Activated T-cell treated with anti-CD3 and anti-CD28 coated beads for 4 hours (primary cell): ENCODE measurements around the gene INTS6.

Experiments used
- DNase-seq: peaks from one replicate; pipeline ENCODE4 v3.0.0-alpha.2; 2020

The INTS6 gene

DNA sequence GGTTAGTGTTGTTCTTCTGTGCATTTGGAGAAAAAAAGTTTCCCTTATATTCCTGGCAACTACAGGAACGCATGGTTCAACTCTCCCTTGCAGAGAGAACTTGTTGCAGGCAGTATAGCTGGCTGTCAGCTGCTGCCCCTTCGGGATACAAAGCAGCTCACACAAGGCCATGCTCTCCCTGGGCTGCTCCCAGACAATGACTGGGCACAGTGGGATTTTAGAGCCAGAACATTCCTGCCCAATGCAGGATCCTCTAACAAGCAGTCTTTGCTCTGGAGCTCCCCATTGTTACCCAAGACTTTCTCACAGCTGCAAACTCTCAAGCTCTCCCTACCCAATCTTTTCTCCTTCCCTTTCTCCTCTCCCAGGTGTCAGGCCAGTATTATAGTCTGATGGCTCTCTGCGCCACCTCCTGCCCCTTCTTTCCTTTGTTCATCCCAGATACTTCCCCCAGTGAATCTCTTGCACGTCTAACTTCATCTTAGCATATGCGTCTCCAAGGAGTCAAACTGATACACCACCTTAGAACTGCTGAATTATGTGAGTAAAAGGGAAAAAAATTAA, 140.8 kb downstream of the INTS6 start:
- DNase-seq, result no peak
